NCI-H2081 (cell line): ENCODE measurements around the gene CYSLTR2.

Experiments
- DNase-seq, 2 experiments: peaks; one replicate each; lab custom pipeline; 2025; lab: John Stamatoyannopoulos, UW

The CYSLTR2 gene

GRCh38 chr13:48653472-48653939, at the start of gene CYSLTR2:
TSS of gene CYSLTR2 (plus strand) at chr13:48653929. CDS start at chr13:48706818, 52,889 bp downstream.
- no peak for DNase-seq

GRCh38 chr13:48615049-48615448, 38.7 kb upstream of the CYSLTR2 start:
- DNase-seq, result no peak

- no peak for DNase-seq
Observed at GRCh38 chr13:48618937-48619336, 34.8 kb upstream of the CYSLTR2 start.

- no peak for DNase-seq
Observed at GRCh38 chr13:48621056-48621455, 32.7 kb upstream of the CYSLTR2 start.

GRCh38 chr13:48624016-48624415, 29.7 kb upstream of the CYSLTR2 start:
- DNase-seq, result no peak

GRCh38 chr13:48624858-48625257, 28.9 kb upstream of the CYSLTR2 start:
- DNase-seq, result no peak

- no peak for DNase-seq
Observed at GRCh38 chr13:48625413-48626076, 28.2 kb upstream of the CYSLTR2 start.

- DNase-seq, result no peak
Observed at GRCh38 chr13:48626077-48626449, 27.7 kb upstream of the CYSLTR2 start.

- DNase-seq, result no peak
Observed at GRCh38 chr13:48626726-48627451, 26.8 kb upstream of the CYSLTR2 start.

GRCh38 chr13:48629277-48629676, 24.5 kb upstream of the CYSLTR2 start:
- no peak for DNase-seq

- DNase-seq, result no peak
Observed at GRCh38 chr13:48630291-48630690, 23.4 kb upstream of the CYSLTR2 start.

GRCh38 chr13:48630773-48631172, 23.0 kb upstream of the CYSLTR2 start:
- DNase-seq, result no peak

- DNase-seq, result no peak
Observed at GRCh38 chr13:48631441-48631840, 22.3 kb upstream of the CYSLTR2 start.

GRCh38 chr13:48633700-48634099, 20.0 kb upstream of the CYSLTR2 start:
- DNase-seq, result no peak

GRCh38 chr13:48634636-48635035, 19.1 kb upstream of the CYSLTR2 start:
- DNase-seq, result no peak

- no peak for DNase-seq
Observed at GRCh38 chr13:48635478-48635877, 18.3 kb upstream of the CYSLTR2 start.

- DNase-seq, result no peak
Observed at GRCh38 chr13:48636550-48636949, 17.2 kb upstream of the CYSLTR2 start.

GRCh38 chr13:48637601-48638000, 16.1 kb upstream of the CYSLTR2 start:
- DNase-seq, result no peak

- DNase-seq, result no peak
Observed at GRCh38 chr13:48640767-48641166, 13.0 kb upstream of the CYSLTR2 start.

- no peak for DNase-seq
Observed at GRCh38 chr13:48641404-48641803, 12.3 kb upstream of the CYSLTR2 start.

GRCh38 chr13:48642061-48642460, 11.7 kb upstream of the CYSLTR2 start:
- DNase-seq, result no peak

GRCh38 chr13:48643159-48643558, 10.6 kb upstream of the CYSLTR2 start:
- DNase-seq, result no peak

GRCh38 chr13:48644141-48644540, 9.6 kb upstream of the CYSLTR2 start:
- DNase-seq, result no peak

- DNase-seq, result no peak
Observed at GRCh38 chr13:48644951-48645350, 8.8 kb upstream of the CYSLTR2 start.
